SW480 (cell line): ENCODE data around the gene RALB.
A peak's percentile ranks its signal among the peaks of the same experiment; 100 is the strongest.
"Not testable (repeated sequence)": the region's sequence is repeated elsewhere in the genome, so short reads cannot be mapped to it uniquely, and the experiment has no call there.

Experiments
- DNase-seq: peaks from one replicate; pipeline ENCODE4 v3.0.0-alpha.2; 2016; ENCODE audit warnings: low spot score

RALB gene

DNA sequence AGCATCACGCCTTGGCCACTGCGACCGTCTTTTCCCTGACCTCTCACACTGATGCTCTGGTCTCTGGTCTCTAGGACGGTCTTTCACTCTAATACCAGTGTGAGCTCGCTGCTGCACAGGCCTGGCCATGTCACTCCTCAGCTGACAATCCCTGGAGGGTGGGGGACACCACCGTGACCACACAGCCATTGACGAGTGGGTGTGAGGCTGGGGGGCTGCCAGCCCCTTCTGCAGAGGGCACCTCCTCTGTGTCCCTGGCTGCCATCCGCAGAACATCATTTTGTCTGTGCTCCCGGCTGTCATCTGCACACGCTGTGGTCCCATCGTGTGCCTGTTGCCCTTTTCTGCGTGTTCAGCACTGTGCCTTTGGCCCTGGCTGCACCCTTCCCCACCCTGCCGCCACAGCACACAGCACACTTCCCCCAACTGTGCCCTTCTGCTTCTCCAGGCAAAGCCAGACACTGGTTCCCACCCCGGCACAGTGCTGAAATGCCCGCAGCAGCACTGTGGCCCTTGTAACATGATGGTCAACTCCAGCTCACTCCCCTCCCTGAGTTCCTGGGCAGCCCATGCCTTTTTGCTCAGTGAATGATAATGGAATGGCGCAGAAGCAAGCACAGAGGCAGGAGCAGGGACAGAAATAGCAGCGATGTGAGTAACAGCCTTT is 62.8 kb downstream of the RALB start:
- no peak for DNase-seq

DNA sequence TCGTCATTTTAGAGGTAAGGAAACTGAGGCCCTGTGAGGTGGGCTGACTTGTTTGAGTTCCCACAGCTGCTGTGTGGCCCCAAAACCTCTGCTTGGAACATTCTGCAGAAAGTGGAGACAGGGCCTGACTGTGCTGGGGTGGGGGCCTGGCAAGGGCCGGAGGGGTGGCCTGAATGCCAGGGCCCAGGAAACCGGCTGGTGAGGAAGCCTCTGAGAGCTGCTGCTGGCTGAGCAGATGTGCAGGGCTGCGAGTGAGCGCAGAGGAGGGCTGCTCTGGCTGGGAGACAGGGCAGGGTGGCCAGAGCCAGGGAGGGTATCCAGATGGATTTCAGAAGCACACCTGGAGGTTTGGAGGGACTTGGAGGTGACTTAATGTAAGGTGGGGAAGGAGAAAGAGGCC is 63.4 kb downstream of the RALB start:
- DNase-seq, result no peak

DNA sequence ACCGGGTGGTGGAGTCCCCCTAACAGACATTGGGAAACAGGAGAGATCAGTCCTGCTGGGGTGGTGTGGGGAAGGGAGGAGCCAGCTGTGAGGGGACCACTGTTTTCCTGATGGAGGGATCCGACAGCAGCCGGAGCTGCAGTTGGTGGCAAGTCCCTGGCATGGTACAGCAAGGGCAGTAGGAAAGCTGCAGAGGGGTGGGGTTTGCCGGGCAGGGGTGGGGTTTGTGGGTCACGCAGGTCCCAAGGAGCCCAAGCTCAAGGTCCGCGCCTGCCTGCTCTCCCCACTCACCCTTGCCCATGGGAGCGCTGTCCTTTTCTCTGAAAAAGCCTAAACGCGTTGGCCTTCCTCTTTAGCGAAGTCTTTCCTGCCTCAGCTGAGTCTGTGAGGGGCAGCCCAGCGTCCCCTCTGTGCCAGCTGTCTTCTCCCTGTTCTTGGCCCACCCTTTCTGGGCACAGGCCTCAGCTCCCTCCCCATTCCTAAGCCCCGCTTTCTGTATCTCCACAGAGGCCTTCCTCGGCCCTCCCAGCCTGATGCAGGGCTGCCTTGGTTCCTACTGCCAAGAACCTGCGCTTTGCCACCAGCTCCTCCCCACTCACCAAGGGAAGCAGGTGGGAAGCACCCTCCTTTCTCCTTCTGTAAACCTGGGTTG is 64.0 kb downstream of the RALB start:
- DNase-seq, result no peak

DNA sequence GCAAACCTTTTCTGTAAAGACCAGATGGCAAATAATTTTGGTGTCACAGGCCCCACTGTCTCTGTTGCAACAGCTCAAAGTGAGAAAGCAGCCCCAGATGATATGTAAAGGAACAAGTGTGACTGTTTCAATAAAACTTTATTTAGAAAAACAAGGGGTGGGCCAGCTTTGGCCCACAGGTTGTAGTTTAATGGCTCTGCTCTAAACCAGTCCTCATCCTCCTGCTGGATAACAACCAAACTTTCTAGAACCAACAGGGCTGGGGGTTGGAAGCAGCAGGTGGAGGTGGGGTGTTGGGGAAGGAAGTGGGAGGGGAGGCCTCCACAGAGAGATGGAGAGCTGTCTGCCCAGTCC is 64.5 kb downstream of the RALB start:
- DNase-seq, result no peak

DNA sequence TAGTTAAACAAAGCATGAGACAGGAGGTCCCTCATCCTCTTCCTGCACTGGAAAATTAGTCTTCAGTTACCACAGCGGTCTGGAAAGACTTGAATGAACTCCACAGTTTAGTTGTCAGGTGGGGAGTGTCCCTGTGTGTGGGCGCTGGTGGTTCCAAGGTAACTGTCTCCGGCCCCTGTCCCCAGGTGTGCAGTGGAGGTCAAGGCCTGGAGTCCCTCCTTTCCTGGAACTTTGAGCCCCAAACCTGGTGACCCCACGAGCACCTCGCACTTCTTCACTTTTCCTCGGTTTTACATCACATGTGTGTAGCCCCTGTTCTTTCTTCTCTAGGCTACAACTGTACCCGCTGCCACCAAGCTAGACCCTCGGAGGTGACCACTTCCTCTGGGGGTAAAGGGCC is 65.3 kb downstream of the RALB start:
- DNase-seq, result no peak

DNA sequence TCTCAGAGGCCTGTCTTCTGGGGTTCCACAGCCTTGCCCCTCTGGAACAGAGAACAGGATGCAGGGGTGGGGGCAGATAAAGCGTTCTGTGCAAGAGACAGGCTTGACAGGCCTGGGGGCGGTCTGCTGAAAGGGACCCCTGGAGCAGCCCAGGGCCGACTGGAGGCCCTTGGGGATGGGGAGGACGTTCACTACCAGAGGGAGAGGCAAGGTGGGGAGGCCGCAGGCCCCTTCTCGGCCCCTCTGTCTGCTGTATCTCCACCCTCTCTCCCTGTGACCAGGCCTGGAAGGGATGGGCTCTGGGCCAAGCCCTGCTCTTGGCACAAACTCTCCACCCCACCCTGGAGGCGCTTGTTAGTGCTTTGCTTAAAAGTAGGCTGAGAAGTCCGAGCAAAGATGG is 66.0 kb downstream of the RALB start:
- DNase-seq, result no peak

DNA sequence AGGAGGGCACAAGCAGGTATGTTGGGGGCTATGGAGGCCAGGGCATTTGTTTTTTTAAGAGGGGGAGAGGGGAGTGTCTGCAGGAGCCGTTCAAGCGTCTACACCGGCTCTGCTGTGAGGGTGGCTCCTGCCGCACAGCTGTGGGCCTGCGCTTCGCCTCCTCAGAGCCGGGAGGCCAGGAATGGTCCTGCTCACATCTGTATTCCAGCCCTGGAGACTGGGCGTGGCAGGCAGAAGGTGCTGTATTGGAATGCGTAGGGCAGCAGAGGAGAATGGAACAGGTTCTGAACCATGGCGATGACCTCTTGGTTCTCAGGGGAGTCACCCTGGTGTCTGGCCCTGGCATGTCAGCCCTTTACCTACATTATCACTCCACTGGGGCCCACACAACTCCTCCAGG is 66.5 kb downstream of the RALB start:
- DNase-seq, result peak; percentile 48

DNA sequence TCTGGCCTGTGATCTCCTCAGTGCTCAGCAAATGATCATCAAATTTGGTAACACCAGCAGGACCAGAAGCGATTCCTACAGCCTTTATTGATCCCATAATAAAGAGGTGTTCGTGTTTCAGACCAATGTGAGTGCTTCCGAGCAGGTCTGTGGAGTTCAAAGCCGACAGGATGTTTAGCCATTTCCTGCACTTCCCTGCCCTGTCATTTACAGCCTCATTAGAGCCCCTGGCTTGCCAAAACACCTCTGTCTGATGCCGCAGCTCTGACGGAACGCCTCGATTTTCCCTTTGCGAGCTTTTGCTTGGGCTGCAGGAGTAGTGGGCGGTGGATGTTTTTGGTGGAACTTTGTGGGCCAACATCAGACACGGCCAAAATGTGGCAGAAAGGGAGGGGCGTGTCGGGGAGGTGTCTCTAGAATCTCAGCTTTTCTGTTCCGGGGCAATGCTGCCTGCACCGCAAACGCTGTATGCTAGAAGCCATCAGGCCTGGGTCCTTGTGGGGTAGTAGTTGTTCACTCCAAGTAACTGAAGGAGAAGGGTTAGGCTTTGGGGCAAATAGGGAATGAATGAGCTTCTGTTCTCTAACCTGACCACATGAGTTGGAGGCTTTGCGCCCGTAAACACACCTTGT is 67.2 kb downstream of the RALB start:
- peak; percentile 74 for DNase-seq

DNA sequence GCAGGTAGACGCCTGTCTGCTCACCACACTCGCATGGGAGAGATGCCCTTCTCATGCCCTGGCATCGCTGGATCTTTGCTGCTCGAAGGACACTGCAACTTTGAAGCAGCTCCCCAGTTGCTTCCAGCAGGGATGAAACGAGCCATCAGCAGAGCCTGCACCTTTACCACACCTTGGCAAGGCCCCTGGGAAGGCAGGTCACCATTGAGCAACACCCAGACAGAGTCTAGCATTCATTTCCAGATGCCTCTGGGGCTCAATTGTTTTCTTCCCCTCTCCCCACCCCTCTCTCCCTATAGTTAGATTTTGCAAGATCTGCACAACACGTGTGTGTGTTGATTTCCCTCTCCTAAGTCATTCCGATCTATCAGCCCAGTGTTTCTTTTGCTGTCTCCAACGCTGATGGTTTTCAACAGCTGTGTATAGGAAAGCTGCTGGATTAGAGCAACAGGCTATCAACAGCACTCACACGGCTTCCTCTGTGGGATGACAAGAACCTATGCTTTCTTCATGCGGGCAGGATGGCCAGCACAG is 67.7 kb downstream of the RALB start:
- DNase-seq, result no peak

DNA sequence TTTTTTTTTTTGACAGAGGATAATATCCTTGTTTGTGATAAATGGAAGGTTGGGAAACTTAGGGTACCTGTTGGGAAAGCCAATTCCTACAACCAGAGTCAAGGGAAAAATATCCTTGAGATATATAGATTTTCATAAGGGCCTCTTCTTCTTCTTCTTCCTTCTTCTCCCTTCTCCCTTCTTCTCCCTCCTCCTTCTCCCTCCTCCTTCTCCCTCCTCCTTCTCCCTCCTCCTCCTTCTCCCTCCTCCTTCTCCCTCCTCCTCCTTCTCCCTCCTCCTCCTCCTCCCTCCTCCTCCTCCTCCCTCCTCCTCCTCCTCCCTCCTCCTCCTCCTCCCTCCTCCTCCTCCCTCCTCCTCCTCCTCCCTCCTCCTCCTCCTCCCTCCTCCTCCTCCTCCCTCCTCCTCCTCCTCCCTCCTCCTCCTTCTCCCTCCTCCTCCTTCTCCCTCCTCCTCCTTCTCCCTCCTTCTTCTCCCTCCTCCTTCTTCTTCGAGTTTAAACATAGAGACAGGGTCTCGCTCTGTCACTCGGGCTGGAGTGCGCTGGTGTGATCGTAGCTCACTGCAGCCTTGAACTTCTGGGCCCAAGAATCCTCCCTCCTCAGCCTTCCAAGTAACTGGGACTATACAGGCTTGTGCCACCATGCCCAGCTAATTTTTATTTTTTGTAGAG is 68.4 kb downstream of the RALB start:
- not testable (repeated sequence) for DNase-seq

DNA sequence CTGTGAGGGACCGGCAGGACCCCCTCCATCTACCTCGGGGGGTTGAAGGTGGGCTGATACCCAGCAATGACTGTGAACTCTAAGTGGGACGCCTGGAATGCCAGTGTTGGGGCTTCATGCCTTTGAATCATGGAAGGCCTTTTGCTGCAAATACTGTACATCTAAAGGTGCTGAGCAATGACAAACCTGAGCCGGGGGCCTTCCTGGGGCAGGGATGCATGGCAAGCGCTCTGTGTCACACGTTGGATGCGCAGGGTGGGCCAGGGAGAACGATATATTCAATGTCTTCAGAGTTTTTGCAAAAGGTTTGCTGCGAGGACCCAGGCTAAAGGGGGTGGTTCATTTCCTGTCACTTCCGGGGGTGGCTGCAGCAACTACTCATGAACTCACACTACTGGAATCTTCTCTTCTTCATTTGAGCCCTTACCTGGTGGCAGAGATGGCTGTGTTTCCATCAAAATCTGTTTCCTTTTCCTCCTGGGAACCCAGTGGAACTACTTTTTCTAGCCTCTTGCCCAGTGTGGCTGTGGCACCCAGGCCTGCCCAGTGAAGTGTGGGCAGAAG is 69.2 kb downstream of the RALB start:
- no peak for DNase-seq

DNA sequence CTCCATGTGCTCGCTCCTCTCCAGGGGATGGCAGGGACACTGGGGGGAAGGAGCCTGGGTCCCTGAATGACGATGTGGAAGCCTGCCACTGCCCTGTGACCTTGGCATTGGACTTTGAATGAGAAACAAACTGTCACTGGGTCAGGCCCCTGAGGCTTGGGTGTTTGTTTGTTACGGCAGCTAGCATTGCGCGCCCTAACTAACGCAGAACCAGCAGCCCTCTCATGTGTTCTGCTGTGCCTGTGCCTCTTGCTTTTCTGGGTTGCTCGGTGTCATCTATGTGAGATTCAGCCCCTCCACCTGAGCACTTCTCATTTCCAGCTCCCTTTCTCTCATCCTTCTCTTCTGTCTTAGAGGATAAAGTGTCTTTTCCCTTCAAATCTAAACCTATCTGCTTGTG is 69.7 kb downstream of the RALB start:
- DNase-seq, result no peak

DNA sequence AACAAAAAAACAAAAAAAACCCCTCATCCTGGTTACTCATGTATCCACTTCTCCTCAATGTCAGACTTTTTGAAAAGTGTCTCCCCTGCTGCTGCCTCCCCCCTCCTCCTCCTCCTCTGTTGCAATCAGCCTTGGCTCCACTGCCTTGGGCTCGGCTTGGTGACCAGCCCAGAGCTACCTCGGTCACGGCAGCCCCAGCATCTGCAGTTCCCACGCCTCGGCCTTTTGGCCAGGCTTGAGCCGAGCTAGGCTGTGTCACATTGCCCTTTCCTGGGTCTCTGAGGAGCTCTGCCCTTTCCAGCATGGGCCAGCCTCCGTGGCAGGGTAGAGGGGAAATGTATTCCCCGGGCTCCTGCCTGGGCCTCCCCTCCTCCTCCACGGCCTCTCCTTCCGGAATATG is 70.6 kb downstream of the RALB start:
- no peak for DNase-seq

DNA sequence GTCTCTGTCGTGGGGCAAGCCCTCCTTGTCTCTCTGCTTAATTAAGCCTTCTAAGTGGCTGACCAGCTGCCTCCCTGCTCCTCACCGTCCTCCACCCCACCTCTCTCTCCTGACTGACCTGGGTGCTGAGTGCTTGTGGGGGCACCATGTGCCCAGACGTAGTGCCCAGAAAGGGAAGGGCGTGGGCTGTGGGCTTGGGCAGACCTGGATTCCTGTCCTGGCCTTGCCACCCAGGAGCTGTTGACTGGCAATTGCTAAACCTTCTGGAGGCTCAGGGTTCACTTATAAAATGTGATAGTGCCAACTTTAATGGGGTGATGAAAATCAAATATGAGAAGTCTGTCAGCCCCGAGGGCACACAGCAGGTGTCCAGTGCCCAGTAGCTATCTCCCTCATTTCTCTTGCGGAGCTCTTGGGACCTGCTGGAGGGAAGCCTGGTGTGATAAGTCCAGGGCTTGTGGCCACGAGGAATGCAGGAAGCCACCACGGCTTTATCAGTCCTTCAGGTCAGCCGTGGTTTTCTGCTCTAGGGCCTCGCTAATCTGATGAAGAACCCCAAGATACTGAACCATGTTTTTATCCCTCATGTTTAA is 71.3 kb downstream of the RALB start:
- no peak for DNase-seq

DNA sequence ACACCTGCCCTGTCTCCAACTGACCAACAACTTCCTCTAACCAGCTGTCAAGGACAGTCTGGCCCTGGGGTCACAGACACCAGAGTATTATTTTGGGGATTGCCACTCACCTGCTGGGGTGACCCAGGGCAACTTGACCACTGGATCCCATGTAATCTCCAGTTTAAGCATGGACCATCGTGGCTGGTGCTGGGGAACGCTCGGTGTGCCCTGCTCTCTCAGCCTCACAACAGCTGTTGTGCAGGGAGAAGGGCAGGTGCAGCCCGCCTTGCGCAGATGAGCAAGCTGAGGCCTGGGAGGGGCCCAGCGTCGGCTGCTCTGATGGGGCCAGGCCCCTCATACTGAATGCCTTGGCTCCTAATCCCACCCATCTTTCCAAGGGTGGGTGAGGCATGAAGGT is 72.3 kb downstream of the RALB start:
- no peak for DNase-seq

DNA sequence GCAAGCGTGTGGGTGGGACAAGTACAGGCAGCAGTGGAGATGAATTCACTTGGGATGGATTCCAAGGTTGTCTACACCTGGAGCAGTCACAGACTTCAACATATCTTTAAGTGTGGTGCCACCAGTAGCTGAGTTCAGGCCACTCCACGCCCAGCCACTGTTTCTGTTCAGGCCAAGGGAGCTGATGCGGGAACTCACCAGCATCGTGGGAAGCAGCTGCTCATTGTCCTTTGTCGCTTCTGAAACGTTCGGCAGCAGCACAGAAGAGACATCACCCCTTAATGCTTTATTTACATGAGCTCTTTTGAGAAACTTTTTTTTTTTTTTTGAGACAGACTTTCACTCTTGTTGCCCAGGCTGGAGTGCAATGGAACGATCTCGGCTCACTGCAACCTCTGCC is 73.4 kb downstream of the RALB start:
- DNase-seq, result no peak

DNA sequence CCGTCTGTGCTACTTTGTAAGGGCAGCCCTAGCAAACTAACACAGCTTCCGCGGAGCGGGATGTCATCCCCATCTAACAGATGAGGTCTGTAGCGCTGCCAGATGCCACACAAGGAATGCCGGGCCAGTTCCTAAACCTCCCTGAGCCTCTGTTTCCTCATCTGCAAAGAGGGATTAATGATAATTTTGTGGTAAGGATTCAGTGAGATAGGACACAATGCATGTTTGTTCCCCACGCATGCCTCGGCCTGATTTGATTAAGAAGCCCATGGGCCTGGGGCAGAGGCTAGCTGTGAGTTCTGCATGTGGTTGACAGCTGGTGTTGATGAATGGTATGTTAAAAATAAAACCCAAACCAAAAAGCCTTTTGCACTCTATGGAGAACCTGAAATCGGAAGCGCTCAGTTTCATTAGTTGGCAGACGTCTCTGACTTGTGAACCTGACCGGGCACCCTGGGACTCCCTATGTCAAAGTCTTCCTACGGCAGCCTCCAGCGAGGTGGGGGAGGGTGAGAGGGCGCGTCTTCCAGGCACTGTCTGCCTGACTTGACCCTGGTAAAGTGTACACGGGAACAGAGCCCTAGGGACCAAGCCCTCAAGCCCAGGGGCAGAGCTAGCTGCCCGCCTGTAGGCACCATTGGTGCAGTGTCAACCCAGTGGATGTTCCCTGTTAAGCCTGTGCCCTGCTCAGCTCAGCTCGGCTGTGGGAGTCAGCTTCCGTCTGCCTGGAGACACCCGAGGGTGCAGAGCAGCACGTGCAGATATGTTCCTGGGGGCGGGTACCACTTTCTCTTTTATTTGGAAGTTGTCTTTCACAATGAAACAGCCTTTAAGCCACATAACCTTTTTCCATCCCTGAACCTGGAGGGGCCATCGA is 78.5 kb downstream of the RALB start:
- no peak for DNase-seq

DNA sequence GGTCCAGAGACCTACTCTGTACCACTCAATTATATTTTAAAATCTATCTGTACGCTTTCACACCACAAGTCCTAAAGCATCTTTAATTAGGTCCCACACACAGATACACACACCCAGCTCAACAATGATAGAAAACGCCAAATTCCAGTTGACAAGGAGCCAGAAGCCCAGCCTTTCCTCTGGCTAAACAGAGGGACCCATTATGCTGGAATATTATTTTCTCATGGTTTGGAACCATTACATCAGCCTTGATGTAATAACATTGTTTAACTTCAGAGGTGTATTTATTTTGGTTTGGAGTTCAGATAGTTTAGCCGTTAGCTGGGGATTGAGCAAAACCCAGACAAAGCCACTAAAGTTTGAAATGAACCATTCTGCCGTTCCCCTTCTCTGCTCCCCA is 79.3 kb downstream of the RALB start:
- DNase-seq, result no peak

DNA sequence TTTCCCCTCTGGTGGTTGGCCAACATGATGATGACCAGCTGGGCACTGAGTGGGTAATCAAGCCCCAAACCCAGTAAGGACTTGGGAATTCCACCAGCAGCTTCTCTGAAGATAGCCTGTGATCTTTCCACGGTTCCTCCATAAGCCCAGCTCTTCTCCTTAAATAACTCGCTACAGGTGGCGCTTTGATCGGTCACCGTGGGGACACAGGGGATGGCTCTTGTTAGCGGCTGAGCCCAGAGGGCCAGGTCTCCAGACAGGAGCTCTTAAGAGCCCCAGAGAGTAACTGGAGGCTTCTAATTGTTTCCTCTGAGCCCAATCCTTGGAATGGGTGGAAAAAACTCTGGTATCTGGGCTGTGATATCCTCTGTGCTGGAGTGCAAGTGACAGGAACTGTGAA is 79.7 kb downstream of the RALB start:
- no peak for DNase-seq

DNA sequence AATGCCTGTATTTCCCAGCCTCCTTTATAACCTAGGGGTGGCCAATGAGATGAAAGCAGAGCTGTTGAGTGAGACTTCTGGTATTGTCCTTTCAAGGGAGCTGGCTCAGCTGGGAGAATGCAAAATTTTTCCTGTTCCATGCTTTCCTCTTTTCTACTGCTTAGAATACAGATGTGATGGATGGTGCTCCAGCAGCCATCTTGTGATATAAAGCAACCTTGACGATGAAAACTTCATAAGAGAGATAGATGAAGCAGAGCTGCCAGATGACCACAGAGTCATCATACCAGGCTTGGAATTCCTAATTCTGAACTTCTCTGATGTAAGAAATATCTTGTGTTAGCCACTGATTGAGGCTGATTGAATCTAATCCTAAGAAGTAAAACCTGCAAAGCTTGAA is 81.4 kb downstream of the RALB start:
- no peak for DNase-seq

DNA sequence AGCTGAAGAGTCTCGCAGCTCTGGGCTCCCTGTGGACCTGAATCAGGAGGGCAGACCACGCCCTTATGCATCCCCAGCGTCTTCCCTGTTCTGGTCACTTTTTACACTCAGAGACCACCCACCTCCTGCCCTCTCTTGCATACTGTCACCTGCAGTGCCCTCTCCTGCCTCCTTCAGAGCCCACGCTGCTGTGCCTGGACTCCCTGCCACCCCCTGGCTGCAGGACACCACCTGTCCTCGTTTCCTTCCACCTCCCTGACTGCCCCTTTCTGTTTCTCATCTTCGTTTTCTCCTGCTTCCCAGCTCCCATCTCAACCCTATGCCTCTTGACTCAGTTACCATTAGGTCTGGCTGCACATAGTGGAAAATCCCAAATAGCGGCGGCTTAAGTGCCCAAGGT is 84.1 kb downstream of the RALB start:
- DNase-seq, result no peak
